Measurements from ENCODE around the gene KAZN.

KAZN gene

DNA sequence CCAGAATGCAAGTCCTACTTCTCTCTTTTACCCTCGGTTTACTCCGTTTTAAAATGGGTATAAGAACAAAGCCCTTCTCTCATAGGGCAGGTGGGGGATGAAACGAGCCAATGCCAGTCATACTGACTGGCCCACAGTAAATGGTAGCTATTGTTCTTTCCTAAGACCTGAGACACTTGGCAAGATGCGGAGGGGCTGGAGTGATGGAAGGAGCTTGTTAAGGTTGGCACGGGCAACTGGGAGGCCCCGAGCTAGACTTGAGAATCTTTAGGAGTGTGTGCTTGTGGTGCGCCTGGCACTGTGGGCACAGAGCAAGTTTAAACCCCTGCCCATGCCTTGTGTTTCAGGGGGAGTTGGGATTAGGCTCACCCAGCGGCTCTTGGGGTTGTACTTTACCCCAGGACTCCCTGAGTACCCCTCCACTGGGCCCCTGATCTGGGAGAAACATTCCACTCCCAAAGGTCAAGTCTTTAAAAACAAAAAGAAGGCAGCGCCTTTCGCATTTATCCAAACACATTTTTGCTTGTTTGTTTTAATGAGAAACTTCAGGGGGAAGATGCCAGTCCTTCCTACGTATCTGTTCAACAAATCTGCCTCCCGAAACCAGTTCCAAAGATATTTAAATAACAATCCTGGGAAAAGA is 314.5 kb downstream of the KAZN start:
- Histone ChIP-seq H3K36me3 (ENCODE audit: insufficient read depth, low read length) (no peaks in the 10 kb centered on the region), H3F3A (ENCODE audit: insufficient read depth, low read length) (no peaks in the 10 kb centered on the region), H3K9me2 (ENCODE audit: low read depth, low read length) (no peaks in the 10 kb centered on the region), H3K79me2 (ENCODE audit: insufficient read depth, low read length) (no peaks in the 10 kb centered on the region), H3K4me1 (ENCODE audit: insufficient read depth, low read length, severe bottlenecking) (peaks cover 21% of the 10 kb centered on the region), H3K9ac (ENCODE audit: low read length) (no peak overlapping the region; the same call in 1 of the 2 replicates), H3K4me3 (ENCODE audit: low read depth, low read length, poor library complexity, severe bottlenecking) (no peak overlapping the region), H3K27ac (ENCODE audit: low read depth, low read length, poor library complexity, severe bottlenecking) (peak overlapping the region; percentile 82), H3K4me2 (ENCODE audit: low read length) (no peak overlapping the region), H3K27me3 (ENCODE audit: insufficient read depth, low read length) (peaks cover 4% of the 10 kb centered on the region; the same call in 1 of the 2 replicates), H2AFZ (ENCODE audit: low read length) (no peak overlapping the region), H4K20me1 (ENCODE audit: insufficient read depth, low read length) (no peaks in the 10 kb centered on the region), H3K9me3 (ENCODE audit: low read length) (no peaks in the 10 kb centered on the region)
- no peak for TF ChIP-seq EZH2 (IDR thresholded peaks at IDR 0.05; ENCODE audit: borderline replicate concordance, low read length)
- TF ChIP-seq, protein P1, sequence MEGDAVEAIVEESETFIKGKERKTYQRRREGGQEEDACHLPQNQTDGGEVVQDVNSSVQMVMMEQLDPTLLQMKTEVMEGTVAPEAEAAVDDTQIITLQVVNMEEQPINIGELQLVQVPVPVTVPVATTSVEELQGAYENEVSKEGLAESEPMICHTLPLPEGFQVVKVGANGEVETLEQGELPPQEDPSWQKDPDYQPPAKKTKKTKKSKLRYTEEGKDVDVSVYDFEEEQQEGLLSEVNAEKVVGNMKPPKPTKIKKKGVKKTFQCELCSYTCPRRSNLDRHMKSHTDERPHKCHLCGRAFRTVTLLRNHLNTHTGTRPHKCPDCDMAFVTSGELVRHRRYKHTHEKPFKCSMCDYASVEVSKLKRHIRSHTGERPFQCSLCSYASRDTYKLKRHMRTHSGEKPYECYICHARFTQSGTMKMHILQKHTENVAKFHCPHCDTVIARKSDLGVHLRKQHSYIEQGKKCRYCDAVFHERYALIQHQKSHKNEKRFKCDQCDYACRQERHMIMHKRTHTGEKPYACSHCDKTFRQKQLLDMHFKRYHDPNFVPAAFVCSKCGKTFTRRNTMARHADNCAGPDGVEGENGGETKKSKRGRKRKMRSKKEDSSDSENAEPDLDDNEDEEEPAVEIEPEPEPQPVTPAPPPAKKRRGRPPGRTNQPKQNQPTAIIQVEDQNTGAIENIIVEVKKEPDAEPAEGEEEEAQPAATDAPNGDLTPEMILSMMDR (IDR thresholded peaks at IDR 0.05; ENCODE audit: low read length) = no peak

- no peaks in the 10 kb centered on the region for H4K20me1 ChIP-seq (ENCODE audit: insufficient read depth, low read length)
- no peaks in the 10 kb centered on the region for H3K36me3 ChIP-seq (ENCODE audit: insufficient read depth, low read length)
- H3K79me2 ChIP-seq (ENCODE audit: insufficient read depth, low read length) = no peaks in the 10 kb centered on the region
- no peaks in the 10 kb centered on the region for H3K9me2 ChIP-seq (ENCODE audit: low read depth, low read length)
- no peak overlapping the region for H3K4me3 ChIP-seq (ENCODE audit: low read depth, low read length, poor library complexity, severe bottlenecking)
- peak overlapping the region; percentile 82 for H3K27ac ChIP-seq (ENCODE audit: low read depth, low read length, poor library complexity, severe bottlenecking)
- no peak overlapping the region for H2AFZ ChIP-seq (ENCODE audit: low read length)
- no peaks in the 10 kb centered on the region for H3K9me3 ChIP-seq (ENCODE audit: low read length)
- peaks cover 21% of the 10 kb centered on the region for H3K4me1 ChIP-seq (ENCODE audit: insufficient read depth, low read length, severe bottlenecking)
- peak overlapping the region; percentile 10; the same call in 1 of the 2 replicates for H3K9ac ChIP-seq (ENCODE audit: low read length)
- peak overlapping the region; percentile 27; the same call in 1 of the 2 replicates for H3K4me2 ChIP-seq (ENCODE audit: low read length)
- no peak for TF ChIP-seq EZH2 (IDR thresholded peaks at IDR 0.05; ENCODE audit: borderline replicate concordance, low read length)
- TF ChIP-seq, protein P1 (IDR thresholded peaks at IDR 0.05; ENCODE audit: low read length) = no peak
- H3K27me3 ChIP-seq (ENCODE audit: insufficient read depth, low read length) = peaks cover 4% of the 10 kb centered on the region; the same call in 1 of the 2 replicates
- no peaks in the 10 kb centered on the region for H3F3A ChIP-seq (ENCODE audit: insufficient read depth, low read length)
Observed at GRCh38 chr1:14913482-14914177, 315.1 kb downstream of the KAZN start.

DNA sequence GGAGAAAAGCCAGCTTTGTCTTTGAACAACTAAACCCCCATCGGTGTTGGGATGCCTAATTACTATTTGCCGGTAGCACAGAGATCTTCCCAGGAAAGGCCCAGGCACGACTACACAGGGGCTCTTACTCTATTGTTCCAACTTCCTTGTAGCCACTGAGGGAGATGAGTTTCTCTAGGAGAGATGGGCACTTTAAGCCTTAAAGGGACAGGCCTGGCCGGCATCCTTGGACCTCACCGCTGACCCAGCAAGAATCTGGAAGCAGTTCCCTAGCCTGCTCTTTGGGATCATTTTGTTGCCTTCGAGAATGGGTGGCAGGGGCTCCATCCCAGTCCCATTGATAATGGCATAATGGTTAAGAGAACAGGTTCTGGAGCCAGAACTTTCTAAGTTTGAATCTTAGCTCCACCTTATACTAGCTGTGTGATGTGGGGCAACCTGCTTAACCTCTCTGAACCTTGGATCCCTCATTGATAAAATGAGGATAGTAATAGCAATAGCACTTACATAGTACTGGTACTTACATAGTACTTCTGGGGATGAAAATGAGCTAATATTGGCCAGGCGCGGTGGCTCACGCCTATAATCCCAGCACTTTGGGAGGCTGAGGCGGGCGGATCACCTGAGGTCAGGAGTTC is 316.0 kb downstream of the KAZN start:
- Histone ChIP-seq H3K27ac (ENCODE audit: low read depth, low read length, poor library complexity, severe bottlenecking) (peak overlapping the region; percentile 82), H3K36me3 (ENCODE audit: insufficient read depth, low read length) (no peaks in the 10 kb centered on the region), H3K4me1 (ENCODE audit: insufficient read depth, low read length, severe bottlenecking) (peaks cover 21% of the 10 kb centered on the region), H3K9ac (ENCODE audit: low read length) (no peak overlapping the region), H3K27me3 (ENCODE audit: insufficient read depth, low read length) (peaks cover 4% of the 10 kb centered on the region; the same call in 1 of the 2 replicates), H4K20me1 (ENCODE audit: insufficient read depth, low read length) (no peaks in the 10 kb centered on the region), H3K4me2 (ENCODE audit: low read length) (peak overlapping the region; percentile 27; the same call in 1 of the 2 replicates), H3K9me3 (ENCODE audit: low read length) (no peaks in the 10 kb centered on the region), H3K9me2 (ENCODE audit: low read depth, low read length) (no peaks in the 10 kb centered on the region), H3F3A (ENCODE audit: insufficient read depth, low read length) (no peaks in the 10 kb centered on the region), H3K4me3 (ENCODE audit: low read depth, low read length, poor library complexity, severe bottlenecking) (no peak overlapping the region), H2AFZ (ENCODE audit: low read length) (no peak overlapping the region), H3K79me2 (ENCODE audit: insufficient read depth, low read length) (no peaks in the 10 kb centered on the region)
- TF ChIP-seq EZH2 (IDR thresholded peaks at IDR 0.05; ENCODE audit: borderline replicate concordance, low read length) = no peak
- TF ChIP-seq, protein P1 (IDR thresholded peaks at IDR 0.05; ENCODE audit: low read length) = no peak
